Breast epithelium (tissue), 3 donors: Measurements from ENCODE around the gene FOXP3.

ENCODE experiments used
- POLR2A ChIP-seq: fragments of 450-650 bp; IDR thresholded peaks from one replicate; pipeline ENCODE4 v1.6.1; 2016; ENCODE audit warnings: antibody characterized with exemption, mild to moderate bottlenecking, moderate library complexity
- POLR2AphosphoS5 ChIP-seq, 3 donors: sonication (generic); formaldehyde crosslinking; IDR thresholded peaks; one replicate each; pipeline ENCODE4 v1.6.1; 2017; ENCODE audit warnings: antibody characterized with exemption in 3 of 3
- TF ChIP-seq, protein P1 (sequence below), 3 donors: fragments of 450-650 bp; IDR thresholded peaks; one replicate each; pipeline ENCODE4 v1.5.1; 2016 to 2017; ENCODE audit warnings: antibody characterized with exemption in 3 of 3, mild to moderate bottlenecking in 3 of 3, moderate library complexity in 3 of 3

DNA sequence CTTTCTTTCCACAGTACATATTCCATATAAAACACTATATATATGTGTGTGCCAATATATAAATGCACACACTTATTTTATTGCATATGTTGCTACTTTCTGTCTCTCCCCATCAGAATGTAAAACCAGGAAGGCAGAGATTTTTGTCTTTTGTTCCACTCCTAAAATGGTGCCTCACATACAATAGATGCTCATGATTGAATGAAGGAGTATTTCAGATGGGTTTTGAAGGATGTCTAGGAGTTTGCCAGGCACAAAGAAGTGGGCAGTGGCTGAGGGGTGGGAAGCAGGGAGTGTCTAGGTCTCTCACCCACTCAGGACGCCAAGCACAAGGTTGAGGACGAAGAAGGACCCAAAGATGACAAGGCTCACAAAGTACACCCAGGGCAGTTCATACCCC is 36.8 kb downstream of the FOXP3 start:
- TF ChIP-seq, protein P1, sequence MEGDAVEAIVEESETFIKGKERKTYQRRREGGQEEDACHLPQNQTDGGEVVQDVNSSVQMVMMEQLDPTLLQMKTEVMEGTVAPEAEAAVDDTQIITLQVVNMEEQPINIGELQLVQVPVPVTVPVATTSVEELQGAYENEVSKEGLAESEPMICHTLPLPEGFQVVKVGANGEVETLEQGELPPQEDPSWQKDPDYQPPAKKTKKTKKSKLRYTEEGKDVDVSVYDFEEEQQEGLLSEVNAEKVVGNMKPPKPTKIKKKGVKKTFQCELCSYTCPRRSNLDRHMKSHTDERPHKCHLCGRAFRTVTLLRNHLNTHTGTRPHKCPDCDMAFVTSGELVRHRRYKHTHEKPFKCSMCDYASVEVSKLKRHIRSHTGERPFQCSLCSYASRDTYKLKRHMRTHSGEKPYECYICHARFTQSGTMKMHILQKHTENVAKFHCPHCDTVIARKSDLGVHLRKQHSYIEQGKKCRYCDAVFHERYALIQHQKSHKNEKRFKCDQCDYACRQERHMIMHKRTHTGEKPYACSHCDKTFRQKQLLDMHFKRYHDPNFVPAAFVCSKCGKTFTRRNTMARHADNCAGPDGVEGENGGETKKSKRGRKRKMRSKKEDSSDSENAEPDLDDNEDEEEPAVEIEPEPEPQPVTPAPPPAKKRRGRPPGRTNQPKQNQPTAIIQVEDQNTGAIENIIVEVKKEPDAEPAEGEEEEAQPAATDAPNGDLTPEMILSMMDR (IDR thresholded peaks at IDR 0.05): no peak
- TF ChIP-seq POLR2A (no peak), POLR2AphosphoS5 (IDR thresholded peaks at IDR 0.05) (no peak)
